Mononuclear cell (primary cell): ENCODE measurements around the gene NT5DC3. TPM values are rescaled to one million over a fixed set of nuclear protein-coding genes. Genes with fewer than 3 reads are reported as not detected.
"Not testable (repeated sequence)": the region's sequence is repeated elsewhere in the genome, so short reads cannot be mapped to it uniquely, and the experiment has no call there.

Experiments
- H3K27me3 ChIP-seq: 2 replicates; pipeline ENCODE4 v1.6.0; 2011; ENCODE audit warnings: low read length, control low read depth; ENCODE audit not compliant: insufficient read depth
- H3K4me1 ChIP-seq: 2 replicates; pipeline ENCODE4 v1.5.1; 2011; ENCODE audit warnings: mild to moderate bottlenecking, low read length, control low read depth; ENCODE audit not compliant: insufficient read depth
- H3K4me3 ChIP-seq: 2 replicates; pipeline ENCODE4 v1.5.1; 2011; ENCODE audit warnings: mild to moderate bottlenecking, low read length, moderate library complexity
- H3K9me3 ChIP-seq: 2 replicates; pipeline ENCODE4 v1.5.1; 2011; ENCODE audit warnings: low read depth, mild to moderate bottlenecking, control low read depth, low read length
- total RNA-seq: library from RNA; depleted of rRNA; stranded (reverse); fragments of >200 nt; gene quantifications from one replicate; pipeline ENCODE4 v1.2.3, GENCODE V29; 2012

Gene NT5DC3
- total RNA-seq, 1 donor, result 1.9 TPM

DNA sequence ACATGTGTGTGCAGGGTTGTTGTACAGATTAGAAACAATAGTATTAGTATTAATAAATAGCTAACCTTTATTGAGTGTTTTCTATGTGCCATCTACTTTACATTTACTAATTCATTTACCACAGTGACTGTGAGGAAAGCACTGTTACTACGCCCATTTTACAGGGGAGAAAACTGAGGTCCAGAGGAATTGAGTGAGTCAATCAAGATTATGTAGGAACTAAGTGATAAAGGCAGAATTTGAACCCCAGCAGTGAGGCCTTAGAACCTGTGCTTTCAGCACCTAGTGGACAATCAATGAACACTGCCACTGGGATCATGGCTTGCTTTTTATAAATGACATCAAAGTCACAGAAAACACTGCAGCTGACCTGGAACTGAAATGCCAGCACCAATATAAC is 28.2 kb downstream of the NT5DC3 start:
- Histone ChIP-seq H3K27me3 (no peaks in the 10 kb centered on the region), H3K9me3 (no peaks in the 10 kb centered on the region), H3K4me3 (no peak overlapping the region), H3K4me1 (peaks cover 4% of the 10 kb centered on the region)

DNA sequence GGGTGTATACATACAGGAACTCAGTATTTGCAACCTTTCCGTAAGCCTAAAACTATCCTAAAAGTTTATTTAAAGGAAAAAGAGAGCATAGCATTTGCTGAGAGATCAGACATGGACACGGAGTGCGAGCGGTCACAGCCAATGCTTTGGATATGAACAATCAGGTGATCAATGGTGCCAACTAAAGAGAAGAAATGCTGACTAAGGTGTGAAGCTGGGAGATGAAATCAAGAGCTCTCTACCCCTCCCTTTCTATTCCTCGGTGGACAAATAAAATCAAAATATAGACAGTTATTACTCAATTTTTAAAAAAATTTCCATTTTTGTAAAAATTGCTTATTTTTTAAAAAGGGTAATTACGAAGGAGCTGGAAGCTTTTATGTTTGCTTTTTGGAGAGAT is 29.2 kb downstream of the NT5DC3 start:
- Histone ChIP-seq H3K27me3 (no peaks in the 10 kb centered on the region), H3K9me3 (no peaks in the 10 kb centered on the region), H3K4me1 (peaks cover 13% of the 10 kb centered on the region), H3K4me3 (no peak overlapping the region)

GRCh38 chr12:103810111-103810510 is 30.9 kb downstream of the NT5DC3 start:
- no peak overlapping the region for H3K4me3 ChIP-seq
- no peaks in the 10 kb centered on the region for H3K9me3 ChIP-seq
- no peaks in the 10 kb centered on the region for H3K27me3 ChIP-seq
- H3K4me1 ChIP-seq, result peaks cover 28% of the 10 kb centered on the region

DNA sequence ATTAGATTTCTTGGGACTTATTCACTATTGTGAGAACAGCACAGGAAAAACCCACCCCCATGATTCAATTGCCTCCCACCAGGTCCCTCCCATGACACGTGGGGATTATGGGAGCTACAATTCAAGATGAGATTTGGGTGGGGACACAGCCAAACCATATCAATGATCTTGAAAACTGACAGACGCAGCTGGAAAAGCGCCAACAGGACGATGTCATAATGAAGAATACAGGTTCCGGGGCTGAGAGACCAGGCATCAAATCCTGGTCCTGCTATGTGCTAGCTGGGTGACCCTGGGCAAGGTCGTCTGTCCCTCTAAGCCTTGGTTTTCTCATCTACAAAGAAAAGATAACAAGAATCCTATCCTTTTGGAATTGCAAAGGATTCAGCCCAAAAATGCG is 31.4 kb downstream of the NT5DC3 start:
- not testable (repeated sequence) for H3K4me3 ChIP-seq, H3K9me3 ChIP-seq, H3K27me3 ChIP-seq
- H3K4me1 ChIP-seq, result peaks cover 32% of the 10 kb centered on the region

GRCh38 chr12:103809154-103809553 is 31.9 kb downstream of the NT5DC3 start:
- Histone ChIP-seq H3K27me3 (no peaks in the 10 kb centered on the region), H3K4me3 (no peak overlapping the region), H3K4me1 (peaks cover 32% of the 10 kb centered on the region), H3K9me3 (no peaks in the 10 kb centered on the region)

DNA sequence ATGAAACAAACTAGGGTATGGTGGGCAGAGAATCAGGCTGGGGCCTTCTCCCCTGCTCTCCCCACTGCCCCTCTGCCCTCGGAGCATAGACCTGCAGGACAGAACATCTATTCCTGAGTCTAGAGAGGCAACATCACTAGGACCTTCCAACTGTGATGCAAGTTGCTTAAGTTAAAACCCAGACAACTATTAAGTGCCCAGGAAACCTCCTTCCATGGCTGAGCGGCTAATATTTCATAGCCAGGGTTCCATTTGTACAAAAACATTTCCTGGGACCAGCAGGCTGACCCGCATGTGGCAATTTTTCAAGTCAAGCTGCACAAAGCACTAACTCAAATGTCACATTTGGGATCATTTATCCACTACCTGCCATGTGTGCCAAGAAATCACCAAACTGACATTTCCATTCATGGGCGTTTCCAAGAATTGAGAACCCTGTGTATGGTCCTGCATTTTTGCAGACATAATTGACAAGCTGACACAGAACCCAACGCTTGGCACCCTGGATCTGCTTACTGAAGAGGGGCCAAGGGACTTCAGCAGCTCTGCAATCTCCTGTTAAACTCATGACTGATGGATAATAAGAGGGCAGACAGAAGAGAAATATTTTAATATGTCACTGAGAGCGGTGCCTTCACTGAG is 32.7 kb downstream of the NT5DC3 start:
- no peaks in the 10 kb centered on the region for H3K9me3 ChIP-seq
- peaks cover 32% of the 10 kb centered on the region for H3K4me1 ChIP-seq
- H3K27me3 ChIP-seq, result no peaks in the 10 kb centered on the region
- no peak overlapping the region for H3K4me3 ChIP-seq

- no peak overlapping the region for H3K4me3 ChIP-seq
- no peaks in the 10 kb centered on the region for H3K27me3 ChIP-seq
- H3K4me1 ChIP-seq, result peaks cover 32% of the 10 kb centered on the region
- no peaks in the 10 kb centered on the region for H3K9me3 ChIP-seq
Observed at GRCh38 chr12:103807561-103808238, 33.3 kb downstream of the NT5DC3 start.

GRCh38 chr12:103806803-103807202 is 34.2 kb downstream of the NT5DC3 start:
- Histone ChIP-seq H3K27me3 (no peaks in the 10 kb centered on the region), H3K4me3 (no peak overlapping the region), H3K4me1 (peaks cover 40% of the 10 kb centered on the region), H3K9me3 (no peaks in the 10 kb centered on the region)

GRCh38 chr12:103805655-103806360 is 35.2 kb downstream of the NT5DC3 start:
- H3K4me1 ChIP-seq, result peaks cover 47% of the 10 kb centered on the region
- H3K4me3 ChIP-seq, result no peak overlapping the region
- no peaks in the 10 kb centered on the region for H3K9me3 ChIP-seq
- no peaks in the 10 kb centered on the region for H3K27me3 ChIP-seq

DNA sequence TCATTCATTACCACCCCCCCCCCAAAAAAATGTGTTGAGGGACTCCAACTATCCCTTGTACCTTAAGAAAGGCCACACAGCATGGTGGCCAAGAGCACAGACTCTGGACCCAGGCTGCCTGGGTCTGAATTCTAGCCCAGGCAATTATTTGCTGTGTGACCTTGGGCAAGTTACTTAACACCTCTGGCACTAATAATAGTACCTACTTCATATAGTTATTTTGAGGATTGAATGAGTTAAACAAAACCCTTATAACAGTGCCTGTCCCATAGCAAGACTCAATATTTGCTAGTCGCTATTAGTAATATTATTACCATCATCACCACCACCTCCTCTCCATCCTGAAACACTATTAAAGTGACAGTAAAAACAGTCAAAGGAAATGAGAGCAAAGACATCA is 37.2 kb downstream of the NT5DC3 start:
- Histone ChIP-seq H3K9me3 (no peaks in the 10 kb centered on the region), H3K4me3 (no peak overlapping the region), H3K27me3 (no peaks in the 10 kb centered on the region), H3K4me1 (peaks cover 67% of the 10 kb centered on the region)

- Histone ChIP-seq H3K4me3 (no peak overlapping the region), H3K27me3 (no peaks in the 10 kb centered on the region), H3K4me1 (peaks cover 62% of the 10 kb centered on the region), H3K9me3 (no peaks in the 10 kb centered on the region)
Observed at GRCh38 chr12:103802586-103802886, 38.5 kb downstream of the NT5DC3 start.

- Histone ChIP-seq H3K9me3 (no peaks in the 10 kb centered on the region), H3K4me1 (peaks cover 56% of the 10 kb centered on the region), H3K4me3 (no peak overlapping the region), H3K27me3 (no peaks in the 10 kb centered on the region)
Observed at GRCh38 chr12:103801709-103802585, 39.1 kb downstream of the NT5DC3 start.

DNA sequence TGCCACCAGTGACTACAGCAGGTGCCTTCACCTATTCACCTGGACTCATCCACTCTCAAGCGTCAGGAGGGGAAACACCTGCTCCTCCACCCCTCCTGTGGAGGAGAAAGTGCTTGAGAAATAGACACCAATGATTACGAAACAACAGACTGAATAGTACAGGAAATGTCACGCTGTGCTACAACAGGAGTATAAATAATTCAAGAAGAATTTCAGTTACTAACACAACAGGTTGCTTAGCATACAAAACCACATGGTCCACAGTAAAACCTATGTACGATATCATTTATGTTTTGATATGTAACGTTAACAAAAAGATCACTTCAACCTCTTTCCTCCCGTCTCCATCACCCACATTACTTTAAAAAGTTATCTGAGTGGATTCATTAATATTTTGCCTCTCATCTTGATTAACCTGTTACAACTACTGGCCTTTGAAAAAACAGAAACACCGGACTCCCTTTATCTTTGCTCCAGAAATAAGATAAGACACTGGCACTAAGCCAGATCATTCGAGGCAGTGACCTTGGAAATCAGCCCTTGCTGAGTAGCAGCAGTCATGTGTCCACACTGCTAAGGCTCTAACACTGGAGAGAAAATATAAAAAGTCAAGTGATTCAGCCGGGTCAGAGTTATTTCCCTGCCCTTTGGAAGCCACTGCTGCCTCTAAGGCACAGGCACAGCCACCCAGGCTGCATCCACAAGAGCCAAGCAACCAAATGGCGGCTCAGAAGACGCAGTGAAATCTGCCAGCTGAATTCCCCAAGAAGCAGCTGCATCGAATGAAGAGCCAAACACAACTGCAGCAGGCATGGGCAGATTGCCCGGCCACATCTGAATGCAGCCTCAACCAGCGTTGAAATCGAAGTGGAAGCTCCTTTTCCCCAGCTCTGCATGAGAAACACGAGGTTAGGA is 40.9 kb downstream of the NT5DC3 start:
- Histone ChIP-seq H3K4me1 (peaks cover 40% of the 10 kb centered on the region), H3K4me3 (no peak overlapping the region), H3K9me3 (no peaks in the 10 kb centered on the region), H3K27me3 (no peaks in the 10 kb centered on the region)

GRCh38 chr12:103799504-103799856 is 41.6 kb downstream of the NT5DC3 start:
- no peaks in the 10 kb centered on the region for H3K27me3 ChIP-seq
- H3K4me3 ChIP-seq, result no peak overlapping the region
- no peaks in the 10 kb centered on the region for H3K9me3 ChIP-seq
- peaks cover 36% of the 10 kb centered on the region for H3K4me1 ChIP-seq
